Peyer's patch (tissue), 4 donors: ENCODE results near the gene SUPT20HL2.
"Not testable (repeated sequence)": the region's sequence is repeated elsewhere in the genome, so short reads cannot be mapped to it uniquely, and the experiment has no call there.

Source experiments
- CTCF ChIP-seq, 6 experiments: fragments of 450-650 bp in 4 of 6; fragments of 200-600 bp in 2 of 6; sonication (generic) in 1 of 6; IDR thresholded peaks; one replicate each; pipeline ENCODE4 v1.5.1; 2017 to 2019; ENCODE audit warnings: antibody characterized with exemption in 6 of 6, mild to moderate bottlenecking in 3 of 6, moderate library complexity in 1 of 6
- POLR2A ChIP-seq, 2 donors: fragments of 450-650 bp; IDR thresholded peaks; one replicate each; pipeline ENCODE4 v1.5.1; 2017; ENCODE audit warnings: antibody characterized with exemption in 2 of 2, mild to moderate bottlenecking in 2 of 2, moderate library complexity in 2 of 2

- not testable (repeated sequence) for TF ChIP-seq CTCF, POLR2A (IDR thresholded peaks at IDR 0.05)
Observed at GRCh38 chrX:24309580-24310374, 4.1 kb downstream of the SUPT20HL2 start.
